GM18526 (cell line): Measurements from ENCODE around the gene COL23A1.

ENCODE experiments used
- POLR2A ChIP-seq: IDR thresholded peaks from 3 replicates; pipeline ENCODE4 v1.6.1; 2011; ENCODE audit not compliant: insufficient read length; ENCODE audit errors: extremely low read depth

Gene COL23A1

DNA sequence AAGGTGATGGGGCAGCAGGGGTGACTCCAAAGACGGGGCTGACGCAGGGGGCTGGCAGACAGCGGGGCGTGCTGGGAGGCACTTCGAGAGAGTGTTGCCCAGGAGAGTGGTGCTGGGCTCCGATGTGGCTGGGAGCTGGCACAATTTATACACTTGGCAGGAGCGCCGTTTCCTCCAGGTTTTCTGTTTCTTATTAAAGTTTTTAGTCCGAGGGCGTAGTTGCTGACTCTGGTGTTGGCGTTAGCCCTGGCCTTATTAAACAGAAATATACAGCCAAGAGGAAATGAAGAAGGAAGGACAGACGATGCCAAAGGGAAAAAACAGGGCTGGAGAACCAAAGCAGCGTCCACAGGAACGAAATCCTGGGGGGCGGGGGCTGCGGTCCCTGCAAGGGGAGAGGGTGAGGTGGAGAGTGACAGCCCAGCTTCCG, 218.0 kb downstream of the COL23A1 start:
- no peak for TF ChIP-seq POLR2A

DNA sequence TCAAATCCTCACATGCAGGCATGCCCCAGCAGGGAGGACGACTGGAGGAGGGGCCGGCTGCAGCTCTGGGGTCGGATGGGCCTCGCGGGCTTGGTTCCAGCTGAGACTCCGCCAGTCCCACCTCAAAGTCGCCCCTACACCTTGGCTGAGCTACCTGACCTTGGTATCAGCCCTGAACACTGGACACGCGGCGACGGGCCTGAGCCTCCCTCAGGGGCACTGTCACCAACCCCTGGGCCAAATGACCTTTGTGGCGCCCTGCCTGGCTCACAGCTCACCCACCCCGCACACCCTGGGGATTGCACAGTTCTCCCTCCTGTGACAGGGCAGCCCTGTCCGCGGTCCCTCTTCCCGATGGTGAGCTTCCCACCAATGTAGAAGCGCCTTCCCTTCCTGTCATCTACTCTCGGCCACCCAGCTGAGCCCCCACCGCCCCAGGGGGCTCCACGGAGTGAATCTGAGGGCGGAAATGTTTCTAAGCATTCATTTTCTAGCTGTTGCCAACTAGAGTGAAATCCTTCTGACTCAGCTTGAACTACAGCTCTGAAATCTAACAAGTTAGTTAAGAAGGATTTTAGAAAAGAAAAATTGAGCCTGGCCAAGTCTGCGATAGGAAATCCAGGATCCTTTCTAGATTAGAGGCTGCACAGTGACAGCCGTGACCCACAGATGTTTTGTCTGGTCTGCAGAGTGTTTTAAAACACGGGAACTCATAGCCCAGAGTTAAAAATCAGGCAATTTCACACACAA, 218.7 kb downstream of the COL23A1 start:
- TF ChIP-seq POLR2A = no peak

DNA sequence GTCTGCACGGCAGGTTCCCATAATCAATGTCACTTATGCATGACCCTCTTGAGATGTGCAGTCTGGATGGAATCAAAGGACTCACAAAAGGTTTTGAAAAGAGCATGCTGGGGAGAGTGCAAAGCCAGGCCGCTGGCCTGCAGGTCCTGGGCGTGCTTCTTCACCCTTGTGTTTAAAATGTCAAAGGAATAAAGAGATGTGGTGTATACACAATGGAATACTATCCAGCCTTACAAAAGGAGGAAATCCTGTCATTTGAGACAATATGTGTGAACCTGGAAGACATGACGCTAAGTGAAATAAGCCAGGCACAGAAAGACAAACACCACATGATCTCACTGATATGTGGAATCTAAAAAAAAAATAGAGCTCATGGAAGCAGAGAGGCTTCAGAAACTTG, 220.1 kb downstream of the COL23A1 start:
- no peak for TF ChIP-seq POLR2A

DNA sequence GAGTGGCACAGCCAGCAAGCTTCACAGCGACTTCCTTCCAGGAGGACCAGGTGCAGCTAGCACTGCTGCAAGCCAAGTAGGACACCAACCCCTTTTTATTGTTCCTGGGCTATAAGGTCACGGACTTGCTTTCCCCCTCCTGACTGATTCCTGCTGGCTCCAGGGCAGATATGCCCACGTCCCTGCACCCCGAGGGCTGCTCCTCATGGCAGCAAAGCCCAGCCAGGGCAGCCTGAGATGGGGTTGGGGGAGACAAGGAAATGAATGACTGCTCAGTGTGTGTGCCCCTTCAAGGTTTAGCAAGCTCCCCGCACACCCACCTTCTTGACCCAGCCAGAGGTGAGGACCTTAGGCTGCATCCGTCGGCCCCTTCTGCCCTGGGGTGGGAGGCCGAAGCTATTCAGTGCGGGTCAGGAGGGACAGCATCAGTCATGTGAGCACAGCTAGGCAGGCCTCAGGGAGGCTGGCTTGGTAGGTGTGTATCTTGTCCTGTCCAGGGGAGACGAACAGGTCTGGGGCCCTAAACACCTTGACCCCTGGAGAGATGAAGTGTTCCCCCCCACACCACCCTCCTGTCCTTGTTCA, 221.4 kb downstream of the COL23A1 start:
- no peak for TF ChIP-seq POLR2A

DNA sequence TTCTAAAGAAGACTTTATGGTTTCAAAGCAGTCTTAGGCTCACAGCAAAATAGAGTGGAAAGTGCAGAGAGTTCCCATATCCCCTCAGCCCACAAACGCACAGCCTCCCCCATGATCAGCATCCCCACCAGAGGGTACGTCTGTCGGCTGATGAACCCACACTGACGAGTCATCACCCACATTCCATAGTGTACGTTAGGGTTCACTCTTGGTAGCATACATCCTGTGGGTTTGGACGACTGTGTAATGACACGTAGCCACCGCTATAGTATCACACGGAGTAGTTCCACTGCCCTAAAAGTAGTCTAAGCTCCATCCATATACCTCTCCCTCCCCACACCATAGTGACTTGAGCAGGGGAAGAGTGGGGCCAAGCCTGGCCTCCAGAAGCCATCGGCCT, 221.9 kb downstream of the COL23A1 start:
- no peak for TF ChIP-seq POLR2A

GRCh38 chr5:178367736-178368120, 222.5 kb downstream of the COL23A1 start:
- TF ChIP-seq POLR2A = no peak

DNA sequence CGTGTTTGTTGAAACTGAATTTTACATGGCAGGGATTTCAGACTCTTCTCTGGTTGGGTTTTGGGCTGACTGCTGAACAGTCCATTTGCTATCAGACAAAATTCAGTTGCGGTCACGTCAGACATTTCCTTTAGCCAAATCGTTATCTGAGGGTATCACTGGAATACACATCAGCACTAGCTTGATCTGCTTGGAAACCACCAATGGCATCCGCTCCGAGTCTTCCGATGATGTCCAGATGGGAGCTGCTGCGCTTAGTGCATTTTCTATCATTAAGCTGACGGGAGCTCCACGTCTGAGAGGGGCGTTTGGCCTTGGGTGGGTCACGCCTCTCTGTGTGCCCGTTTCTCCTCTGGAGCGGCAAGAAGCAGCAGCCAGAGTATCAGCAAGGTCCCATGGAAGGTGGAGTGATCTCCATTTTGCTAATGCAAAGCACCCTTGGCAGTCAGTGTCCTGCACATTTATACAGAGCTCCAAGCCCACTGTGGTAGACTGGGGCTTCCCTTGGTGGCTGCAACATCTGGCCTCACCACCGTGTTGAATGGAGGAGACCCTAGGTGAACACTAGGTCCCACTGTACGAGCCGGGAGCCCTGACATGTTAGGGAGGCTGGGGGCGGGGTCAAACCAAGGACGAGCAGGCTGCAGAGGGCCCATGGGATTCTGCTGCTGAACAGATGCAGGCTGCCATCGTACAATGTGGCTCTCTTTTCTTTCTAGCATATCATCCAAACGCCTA, 223.0 kb downstream of the COL23A1 start:
- TF ChIP-seq POLR2A = no peak

DNA sequence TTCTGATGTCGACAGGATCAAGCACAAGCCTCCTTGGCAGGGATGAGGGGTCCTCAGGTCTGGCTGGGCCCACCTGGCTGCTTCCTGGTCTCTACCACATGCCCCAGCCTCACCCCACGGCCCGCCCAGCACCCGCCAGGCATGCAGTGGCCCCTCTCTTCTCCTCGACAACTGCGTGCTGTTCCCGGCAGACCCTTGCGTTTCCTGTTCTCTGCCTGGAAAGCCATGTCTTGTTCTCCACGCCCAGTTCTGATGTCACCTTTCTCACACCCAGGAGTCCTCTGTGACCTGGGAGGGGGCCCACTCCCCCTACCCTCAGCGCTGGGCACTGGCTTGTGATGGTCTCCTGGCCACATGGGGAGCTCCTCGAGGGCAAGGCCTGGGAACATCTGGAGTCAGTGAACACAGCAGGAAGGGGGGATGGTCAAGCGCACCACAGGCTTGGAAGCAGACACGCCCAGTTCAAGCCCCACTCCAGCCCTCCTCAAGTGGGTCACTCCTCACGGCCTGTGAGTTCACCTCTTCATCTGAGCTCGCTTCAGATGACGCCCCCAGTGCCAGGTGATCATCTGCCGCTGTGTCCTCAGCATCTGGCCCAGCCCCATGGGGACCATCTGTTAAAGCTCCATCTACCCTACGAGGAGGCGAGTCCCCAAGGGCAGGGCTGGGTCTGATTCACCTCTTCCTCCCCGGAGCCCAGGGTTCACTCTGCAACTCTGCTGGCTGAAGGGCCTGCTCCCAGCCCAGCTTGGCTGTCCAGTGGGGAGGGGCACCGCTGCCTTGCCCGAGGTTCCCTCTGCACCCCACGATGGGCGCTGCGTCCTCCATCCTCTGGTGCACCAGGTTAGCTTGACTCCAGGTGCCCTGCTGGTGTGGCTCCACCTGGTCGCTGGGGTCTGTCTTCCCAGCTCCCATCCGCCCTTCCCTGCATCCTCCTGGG, 224.4 kb downstream of the COL23A1 start:
- TF ChIP-seq POLR2A = no peak

- TF ChIP-seq POLR2A = no peak
Observed at GRCh38 chr5:178364326-178364675, 225.9 kb downstream of the COL23A1 start.

GRCh38 chr5:178363501-178364325, 226.5 kb downstream of the COL23A1 start:
- no peak for TF ChIP-seq POLR2A

GRCh38 chr5:178361657-178362445, 228.3 kb downstream of the COL23A1 start:
- no peak for TF ChIP-seq POLR2A

GRCh38 chr5:178360926-178361235, 229.3 kb downstream of the COL23A1 start:
- TF ChIP-seq POLR2A = no peak

DNA sequence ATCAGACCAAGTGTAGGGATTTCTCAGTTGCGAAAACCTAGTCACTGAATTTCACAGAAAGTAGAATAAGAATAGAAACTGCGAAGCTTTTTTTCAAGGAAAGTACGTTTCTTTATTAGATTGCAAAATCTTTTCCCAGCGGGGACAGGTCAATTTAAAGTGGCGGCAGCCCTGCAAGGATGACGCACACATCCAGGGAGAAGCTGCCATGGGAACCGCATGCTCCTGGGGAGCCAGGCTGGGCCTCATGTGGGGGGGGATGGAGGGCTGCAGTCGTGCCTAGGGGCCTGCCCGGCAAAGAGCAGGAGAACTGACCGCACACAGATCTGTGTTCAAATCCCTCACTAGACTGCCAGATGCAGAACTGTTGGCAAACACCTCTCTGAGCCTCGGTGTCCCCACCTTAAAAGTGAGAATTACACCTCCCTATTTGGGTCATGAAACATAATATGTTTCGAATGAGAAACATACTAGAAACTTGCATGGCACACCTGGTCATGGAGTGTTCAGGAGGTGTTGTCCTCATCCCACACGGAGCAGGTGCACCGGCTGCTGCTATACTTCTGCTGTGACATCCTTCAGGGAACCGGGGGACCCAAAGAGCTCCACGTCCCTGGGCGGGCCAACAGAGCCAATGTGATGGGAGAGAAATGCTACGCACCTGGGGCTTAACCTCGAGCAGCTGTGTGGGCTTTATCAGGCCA, 229.8 kb downstream of the COL23A1 start:
- TF ChIP-seq POLR2A = no peak

GRCh38 chr5:178359738-178360137, 230.5 kb downstream of the COL23A1 start:
- no peak for TF ChIP-seq POLR2A

DNA sequence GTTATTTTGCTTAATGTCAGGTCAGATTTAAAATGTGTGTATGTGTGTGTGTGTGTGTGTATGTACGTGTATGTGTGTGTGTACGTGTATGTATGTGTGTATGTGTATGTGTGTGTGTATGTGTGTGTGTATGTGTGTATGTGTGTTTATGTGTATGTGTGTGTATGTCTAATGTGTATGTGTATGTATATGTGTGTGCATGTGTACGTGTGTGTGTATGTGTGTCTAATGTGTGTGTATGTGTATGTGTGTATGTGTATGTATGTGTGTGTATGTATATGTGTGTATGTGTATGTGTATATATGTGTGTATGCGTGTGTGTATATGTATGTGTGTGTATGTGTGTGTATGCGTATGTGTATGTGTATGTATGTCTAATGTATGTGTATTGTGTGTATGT, 232.5 kb downstream of the COL23A1 start:
- TF ChIP-seq POLR2A = no peak
